ENCODE data around the gene ELL. TPM values are rescaled to one million over a fixed set of nuclear protein-coding genes. Genes with fewer than 3 reads are reported as not detected.

Gene ELL
- total and polyA plus RNA-seq, 9 of the 15 experiments (the other 6 are each of a cell fraction or from before 2014, with no cell fraction given) = 0.24 to 22.5 (median 4.1) TPM

DNA sequence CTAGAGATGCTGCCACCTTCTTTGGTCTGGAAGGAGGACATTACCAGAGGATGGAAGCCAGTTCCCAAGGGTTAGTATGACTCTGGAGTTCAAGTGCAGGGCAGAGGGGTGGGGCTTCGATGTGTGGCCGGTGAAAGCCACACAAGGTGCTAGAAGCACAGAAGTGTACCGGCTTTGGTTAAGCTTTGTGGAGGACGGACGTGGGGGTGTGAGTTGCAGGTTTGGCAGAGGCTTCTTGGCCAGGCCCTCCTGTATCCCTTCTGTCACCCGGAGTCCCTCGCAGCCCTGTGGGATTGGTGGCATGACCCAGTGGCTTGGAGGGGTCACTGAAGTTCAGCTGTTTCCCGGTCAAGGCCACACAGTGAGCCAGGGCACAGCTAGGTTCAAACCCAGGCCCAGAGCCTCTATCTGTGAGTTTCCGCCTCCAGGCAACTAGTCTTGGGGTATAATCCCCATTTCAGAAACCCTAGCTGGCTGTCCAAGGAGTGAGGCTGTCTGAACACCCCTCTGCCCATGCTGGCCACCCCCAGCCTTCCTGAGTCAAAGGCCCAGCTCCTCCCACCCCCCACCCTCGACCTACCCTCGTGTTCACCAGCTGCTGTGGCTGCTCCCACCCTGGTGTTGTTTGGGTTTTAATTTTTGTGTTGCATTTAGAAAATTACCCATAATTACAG is 107.2 kb downstream of the ELL start (continued):
- TF ChIP-seq, protein P1, sequence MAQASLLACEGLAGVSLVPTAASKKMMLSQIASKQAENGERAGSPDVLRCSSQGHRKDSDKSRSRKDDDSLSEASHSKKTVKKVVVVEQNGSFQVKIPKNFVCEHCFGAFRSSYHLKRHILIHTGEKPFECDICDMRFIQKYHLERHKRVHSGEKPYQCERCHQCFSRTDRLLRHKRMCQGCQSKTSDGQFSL (CRISPR knock-in tag; IDR thresholded peaks at IDR 0.05) = no peak
- TF ChIP-seq, protein P1 (tag; IDR thresholded peaks at IDR 0.05) = no peak
- no peak for TF ChIP-seq HMG20A (CRISPR knock-in tag; conservative IDR thresholded peaks at IDR 0.05)
- no peak for TF ChIP-seq ILK (tag; IDR thresholded peaks at IDR 0.05; ENCODE audit: borderline replicate concordance, low read depth)
- TF ChIP-seq HDGF (IDR thresholded peaks at IDR 0.05) = no peak
- no peak for TF ChIP-seq MTF1 (CRISPR knock-in tag; IDR thresholded peaks at IDR 0.05; ENCODE audit: borderline replicate concordance)
- TF ChIP-seq, protein P2, sequence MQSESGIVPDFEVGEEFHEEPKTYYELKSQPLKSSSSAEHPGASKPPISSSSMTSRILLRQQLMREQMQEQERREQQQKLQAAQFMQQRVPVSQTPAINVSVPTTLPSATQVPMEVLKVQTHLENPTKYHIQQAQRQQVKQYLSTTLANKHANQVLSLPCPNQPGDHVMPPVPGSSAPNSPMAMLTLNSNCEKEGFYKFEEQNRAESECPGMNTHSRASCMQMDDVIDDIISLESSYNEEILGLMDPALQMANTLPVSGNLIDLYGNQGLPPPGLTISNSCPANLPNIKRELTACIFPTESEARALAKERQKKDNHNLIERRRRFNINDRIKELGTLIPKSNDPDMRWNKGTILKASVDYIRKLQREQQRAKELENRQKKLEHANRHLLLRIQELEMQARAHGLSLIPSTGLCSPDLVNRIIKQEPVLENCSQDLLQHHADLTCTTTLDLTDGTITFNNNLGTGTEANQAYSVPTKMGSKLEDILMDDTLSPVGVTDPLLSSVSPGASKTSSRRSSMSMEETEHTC (IDR thresholded peaks at IDR 0.05) = no peak
- no peak for TF ChIP-seq IFI16 (CRISPR knock-in tag; IDR thresholded peaks at IDR 0.05)
- no peak for TF ChIP-seq SIX5 (IDR thresholded peaks at IDR 0.05; ENCODE audit: borderline replicate concordance in 1 of 2, insufficient read depth in 1 of 2, low read depth in 1 of 2, low read length in 2 of 2)
- TF ChIP-seq, protein P3, sequence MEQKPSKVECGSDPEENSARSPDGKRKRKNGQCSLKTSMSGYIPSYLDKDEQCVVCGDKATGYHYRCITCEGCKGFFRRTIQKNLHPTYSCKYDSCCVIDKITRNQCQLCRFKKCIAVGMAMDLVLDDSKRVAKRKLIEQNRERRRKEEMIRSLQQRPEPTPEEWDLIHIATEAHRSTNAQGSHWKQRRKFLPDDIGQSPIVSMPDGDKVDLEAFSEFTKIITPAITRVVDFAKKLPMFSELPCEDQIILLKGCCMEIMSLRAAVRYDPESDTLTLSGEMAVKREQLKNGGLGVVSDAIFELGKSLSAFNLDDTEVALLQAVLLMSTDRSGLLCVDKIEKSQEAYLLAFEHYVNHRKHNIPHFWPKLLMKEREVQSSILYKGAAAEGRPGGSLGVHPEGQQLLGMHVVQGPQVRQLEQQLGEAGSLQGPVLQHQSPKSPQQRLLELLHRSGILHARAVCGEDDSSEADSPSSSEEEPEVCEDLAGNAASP (IDR thresholded peaks at IDR 0.05) = no peak
- TF ChIP-seq ZNF384 (IDR thresholded peaks at IDR 0.05; ENCODE audit: low read depth, low read length) = no peak
- TF ChIP-seq BRF1 (IDR thresholded peaks at IDR 0.05; ENCODE audit: borderline replicate concordance, extremely low read depth, insufficient read length) = no peak
- TF ChIP-seq YY1 (IDR thresholded peaks at IDR 0.05; ENCODE audit: borderline replicate concordance in 1 of 3, control insufficient read depth in 1 of 3, extremely low read depth in 1 of 3, insufficient read depth in 3 of 3, insufficient read length in 1 of 3, insufficient replicate concordance in 2 of 3, low read depth in 1 of 3, low read length in 2 of 3) = peak in 1 of 3 experiments; percentile 55
- no peak for TF ChIP-seq ZNF668 (CRISPR knock-in tag; IDR thresholded peaks at IDR 0.05)
- no peak for TF ChIP-seq MAFG (tag; conservative IDR thresholded peaks at IDR 0.05)
- 0 out of 2 replicates have a peak, but pooled peaks have one; percentile 8 for TF ChIP-seq ZFPM2 (CRISPR knock-in tag; IDR thresholded peaks at IDR 0.05)
- TF ChIP-seq, protein P4, sequence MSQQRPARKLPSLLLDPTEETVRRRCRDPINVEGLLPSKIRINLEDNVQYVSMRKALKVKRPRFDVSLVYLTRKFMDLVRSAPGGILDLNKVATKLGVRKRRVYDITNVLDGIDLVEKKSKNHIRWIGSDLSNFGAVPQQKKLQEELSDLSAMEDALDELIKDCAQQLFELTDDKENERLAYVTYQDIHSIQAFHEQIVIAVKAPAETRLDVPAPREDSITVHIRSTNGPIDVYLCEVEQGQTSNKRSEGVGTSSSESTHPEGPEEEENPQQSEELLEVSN (IDR thresholded peaks at IDR 0.05; ENCODE audit: borderline replicate concordance in 1 of 2, extremely low read depth in 1 of 2, insufficient read depth in 1 of 2, insufficient read length in 1 of 2, low read depth in 1 of 2, low read length in 1 of 2, poor library complexity in 1 of 2, severe bottlenecking in 1 of 2) = peak; percentile 26 to 50
- TF ChIP-seq, protein P5, sequence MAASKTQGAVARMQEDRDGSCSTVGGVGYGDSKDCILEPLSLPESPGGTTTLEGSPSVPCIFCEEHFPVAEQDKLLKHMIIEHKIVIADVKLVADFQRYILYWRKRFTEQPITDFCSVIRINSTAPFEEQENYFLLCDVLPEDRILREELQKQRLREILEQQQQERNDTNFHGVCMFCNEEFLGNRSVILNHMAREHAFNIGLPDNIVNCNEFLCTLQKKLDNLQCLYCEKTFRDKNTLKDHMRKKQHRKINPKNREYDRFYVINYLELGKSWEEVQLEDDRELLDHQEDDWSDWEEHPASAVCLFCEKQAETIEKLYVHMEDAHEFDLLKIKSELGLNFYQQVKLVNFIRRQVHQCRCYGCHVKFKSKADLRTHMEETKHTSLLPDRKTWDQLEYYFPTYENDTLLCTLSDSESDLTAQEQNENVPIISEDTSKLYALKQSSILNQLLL (CRISPR knock-in tag; IDR thresholded peaks at IDR 0.05; ENCODE audit: borderline replicate concordance) = no peak
